HTR-8/SVneo (cell line): ENCODE results near the gene ASCC2.

Experiments used
- DNase-seq: peaks from one replicate; pipeline ENCODE4 v3.0.0; 2011; ENCODE audit warnings: low spot score, mixed read lengths; ENCODE audit not compliant: insufficient read length
- FAIRE-seq: peaks from 2 replicates; lab custom pipeline; 2011; peaks lifted over from hg19 to GRCh38; lab: Jason Lieb, UNC

ASCC2 gene

GRCh38 chr22:29824677-29825076 is 13.4 kb downstream of the ASCC2 start:
- DNase-seq (no peak), FAIRE-seq (no peak)

- FAIRE-seq = peak; percentile 67
- DNase-seq = peak; percentile 41
Observed at GRCh38 chr22:29821291-29822016, 16.6 kb downstream of the ASCC2 start.

- FAIRE-seq (no peak), DNase-seq (no peak)
Observed at GRCh38 chr22:29820961-29821290, 17.1 kb downstream of the ASCC2 start.

- no peak for FAIRE-seq
- no peak for DNase-seq
Observed at GRCh38 chr22:29819501-29819900, 18.6 kb downstream of the ASCC2 start.

DNA sequence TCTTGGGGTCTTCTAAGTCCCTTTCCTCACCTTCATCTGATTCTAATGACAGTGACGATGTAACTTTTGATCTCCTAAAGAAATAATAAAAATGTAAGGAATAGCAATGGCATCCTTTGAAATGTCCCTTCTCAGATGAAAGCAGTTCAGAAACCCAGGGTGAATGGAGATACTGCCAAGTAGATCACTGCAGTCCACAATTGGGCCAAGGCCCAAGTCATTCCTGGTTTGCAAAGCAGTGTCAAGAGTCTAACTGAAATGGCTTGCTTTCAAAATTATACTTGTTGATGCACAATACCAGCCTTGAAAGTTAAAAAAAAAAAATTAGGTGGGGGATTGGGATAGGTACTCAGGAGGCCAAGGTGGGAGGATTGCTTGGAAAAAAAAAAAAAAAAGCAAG is 20.4 kb downstream of the ASCC2 start:
- DNase-seq = no peak
- no peak for FAIRE-seq

- DNase-seq (no peak), FAIRE-seq (no peak)
Observed at GRCh38 chr22:29816980-29817379, 21.1 kb downstream of the ASCC2 start.

DNA sequence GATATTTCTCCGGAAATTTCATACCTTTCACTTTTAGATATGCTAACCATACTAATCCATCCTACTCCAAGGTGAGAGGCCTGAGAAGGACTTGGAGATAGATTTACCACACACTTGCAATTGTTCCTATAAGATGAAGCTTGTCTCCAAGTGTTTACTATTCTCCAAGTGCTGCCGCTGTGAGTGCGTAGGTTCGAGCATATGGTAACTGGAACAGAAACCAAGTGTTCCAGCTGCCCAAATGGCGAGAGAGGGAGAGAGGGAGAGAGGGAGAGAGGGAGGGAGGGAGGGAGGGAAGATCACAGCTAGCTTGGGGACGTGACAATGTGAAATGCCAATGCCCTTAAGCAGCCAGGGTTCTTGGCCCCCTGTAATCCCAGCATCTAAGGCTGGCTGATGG is 21.5 kb downstream of the ASCC2 start:
- FAIRE-seq = no peak
- no peak for DNase-seq

- FAIRE-seq (no peak), DNase-seq (no peak)
Observed at GRCh38 chr22:29816128-29816527, 21.9 kb downstream of the ASCC2 start.

DNA sequence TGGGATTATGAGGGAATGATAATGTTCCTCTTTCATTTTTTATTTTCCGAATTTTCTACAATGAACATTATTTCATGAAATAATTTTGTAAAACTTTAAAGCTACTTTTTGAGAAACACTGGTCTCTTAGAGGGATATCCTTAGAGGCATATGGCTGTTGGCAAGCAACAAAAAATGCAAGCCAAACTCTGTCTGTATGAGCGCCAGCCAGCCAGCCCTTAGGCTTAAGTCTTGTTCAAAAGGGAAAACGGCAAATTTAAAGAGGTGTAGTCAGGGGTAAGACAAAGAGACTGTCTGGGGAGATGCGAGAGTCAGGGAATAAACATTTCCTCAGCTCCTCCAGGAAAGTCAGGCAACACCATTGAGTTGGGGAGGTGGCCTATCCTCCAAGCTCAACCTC is 22.5 kb downstream of the ASCC2 start:
- DNase-seq = no peak

DNA sequence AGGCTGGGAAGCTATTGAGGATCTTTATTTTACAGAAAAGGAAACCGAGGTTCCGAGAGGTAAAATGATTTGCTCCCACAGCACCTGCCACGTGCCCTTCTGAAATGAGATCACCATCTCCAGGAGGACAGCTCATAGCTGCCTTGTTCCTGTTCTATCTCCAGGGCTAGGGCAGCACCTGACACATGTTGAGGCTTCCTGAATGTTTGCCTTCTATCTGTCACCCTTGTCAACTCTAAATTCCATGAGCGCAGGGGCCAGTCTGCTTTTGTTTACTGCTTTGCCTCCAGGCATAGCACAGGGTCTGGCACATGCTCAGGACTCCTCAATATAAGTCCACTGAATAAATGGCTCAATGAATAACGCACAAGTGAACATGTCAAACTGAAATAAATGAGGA is 24.1 kb downstream of the ASCC2 start:
- no peak for DNase-seq
- no peak for FAIRE-seq

More for the DNA sequence above, 22.5 kb downstream of the ASCC2 start:
- no peak for FAIRE-seq

DNA sequence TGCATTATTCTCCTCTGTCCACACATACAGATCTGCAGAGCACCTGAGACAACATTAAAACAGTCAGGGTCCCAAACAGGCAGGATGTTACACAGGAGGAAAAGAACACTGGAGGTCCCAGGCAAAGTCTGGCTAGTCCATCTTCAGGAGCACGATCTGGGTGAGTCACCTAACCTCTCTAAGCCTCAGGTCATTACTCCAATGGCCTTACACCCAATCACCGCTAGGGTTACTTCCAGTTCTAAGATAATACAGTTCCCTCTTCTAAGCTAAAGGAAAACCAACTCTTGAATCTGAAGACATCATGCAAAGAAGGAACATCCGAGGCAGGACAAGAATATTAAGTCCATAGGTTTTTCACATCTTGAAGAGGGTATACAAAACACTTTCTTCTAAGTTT is 24.5 kb downstream of the ASCC2 start:
- no peak for DNase-seq
- no peak for FAIRE-seq

- DNase-seq (no peak), FAIRE-seq (no peak)
Observed at GRCh38 chr22:29813126-29813525, 24.9 kb downstream of the ASCC2 start.

GRCh38 chr22:29811377-29811776 is 26.7 kb downstream of the ASCC2 start:
- no peak for FAIRE-seq
- DNase-seq = no peak

- DNase-seq (no peak), FAIRE-seq (no peak)
Observed at GRCh38 chr22:29810216-29810615, 27.9 kb downstream of the ASCC2 start.

- DNase-seq (no peak), FAIRE-seq (no peak)
Observed at GRCh38 chr22:29806196-29806595, 31.9 kb downstream of the ASCC2 start.

DNA sequence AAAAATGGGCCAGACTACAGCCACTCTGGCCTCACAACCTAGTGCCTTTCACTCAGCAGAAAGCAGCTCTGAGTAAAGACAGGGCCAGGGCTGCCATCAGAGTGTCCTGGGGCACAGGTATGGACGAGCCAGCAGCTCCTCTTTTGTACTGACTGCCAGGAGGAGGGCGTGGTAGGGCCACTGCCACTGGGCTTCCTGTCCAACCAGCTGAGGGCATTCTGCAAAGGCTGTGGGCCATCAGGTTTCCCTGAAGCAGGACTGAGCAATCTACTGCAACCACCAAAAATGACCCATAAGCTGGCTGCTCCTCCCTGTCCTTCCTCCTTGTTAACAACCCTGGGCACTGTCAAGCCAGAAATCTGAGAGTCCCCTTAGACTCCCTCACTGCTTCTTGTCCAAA is 33.1 kb downstream of the ASCC2 start:
- FAIRE-seq (no peak), DNase-seq (no peak)

DNA sequence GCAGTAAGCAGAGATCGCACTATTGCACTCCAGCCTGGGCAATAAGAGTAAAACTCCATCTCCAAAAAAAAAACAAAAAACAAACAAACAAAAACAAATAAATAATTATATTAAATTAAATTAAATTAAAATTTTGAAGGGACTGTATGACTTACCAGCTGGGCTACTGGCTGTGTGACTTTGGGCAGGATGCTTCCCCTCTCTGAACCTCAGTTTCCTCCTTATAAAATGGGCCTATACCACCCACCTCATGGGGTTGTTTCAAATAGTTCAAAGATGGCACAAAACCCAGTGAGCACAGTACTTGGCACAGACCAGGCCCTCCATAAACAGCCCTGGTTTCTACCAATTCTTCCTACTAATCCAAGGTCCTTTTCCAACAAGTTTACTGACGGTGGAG is 34.9 kb downstream of the ASCC2 start:
- no peak for FAIRE-seq
- DNase-seq = no peak

DNA sequence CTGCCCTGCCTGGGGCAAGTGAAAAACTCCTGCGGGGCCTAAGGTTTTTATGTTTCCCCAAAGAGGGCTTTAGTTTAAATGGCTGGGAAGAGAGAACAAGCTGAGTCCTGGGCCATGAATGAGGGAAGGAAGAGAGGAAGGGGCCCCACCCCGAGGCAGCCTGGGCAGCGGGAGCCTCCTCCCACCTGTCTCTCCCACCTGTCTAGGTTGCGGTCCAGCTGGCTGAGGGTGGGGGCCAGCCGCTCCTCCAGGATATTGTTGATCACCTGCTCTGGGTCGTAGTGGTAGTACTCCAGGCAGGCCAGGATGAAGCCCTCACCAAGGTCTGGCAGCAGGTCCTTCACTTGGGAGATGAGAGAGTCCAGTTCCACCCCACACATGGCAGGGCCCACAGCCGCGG is 36.3 kb downstream of the ASCC2 start:
- FAIRE-seq (no peak), DNase-seq (no peak)

DNA sequence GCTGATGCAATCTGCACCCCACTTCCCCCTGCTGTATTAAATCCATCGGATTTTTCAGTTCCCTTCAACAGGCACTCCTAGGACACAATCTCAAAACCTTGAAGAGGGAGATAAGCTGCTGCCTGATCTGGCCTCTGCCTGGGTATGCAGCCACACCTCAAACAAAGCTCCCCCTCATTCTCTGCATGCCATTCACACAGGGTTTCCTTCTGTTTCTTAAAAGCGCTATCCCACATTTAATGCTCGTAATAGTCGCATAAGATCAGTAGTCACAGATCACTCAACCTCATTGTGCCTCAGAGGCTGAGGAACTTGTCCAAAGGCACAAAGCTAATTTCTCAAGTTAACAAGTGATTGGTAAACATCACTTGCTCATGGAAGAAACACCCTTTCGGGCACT is 36.9 kb downstream of the ASCC2 start:
- no peak for FAIRE-seq
- no peak for DNase-seq

- DNase-seq (peak; percentile 89), FAIRE-seq (peak; percentile 57)
Observed at GRCh38 chr22:29799217-29799680, 38.8 kb downstream of the ASCC2 start.

- FAIRE-seq = no peak
- DNase-seq = no peak
Observed at GRCh38 chr22:29798801-29799200, 39.3 kb downstream of the ASCC2 start.

DNA sequence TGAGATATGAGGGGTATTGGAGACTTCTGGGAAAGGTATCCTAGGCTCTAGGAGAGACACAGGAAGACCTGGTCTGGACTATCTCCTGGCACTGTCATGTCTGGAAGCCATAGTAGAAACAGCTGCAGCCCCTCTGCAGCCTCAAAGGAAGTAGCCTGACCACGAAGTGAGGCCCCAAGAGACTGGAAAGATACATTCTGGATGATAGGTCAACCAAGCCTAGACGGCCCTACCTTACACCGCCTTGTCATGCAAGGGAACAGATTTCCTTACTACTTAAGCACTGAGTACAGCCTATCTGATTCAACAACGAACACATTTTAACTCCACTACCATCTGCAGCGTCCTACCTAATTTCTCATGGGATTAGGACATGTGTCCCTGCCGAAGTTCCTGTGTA is 39.8 kb downstream of the ASCC2 start:
- no peak for DNase-seq
- FAIRE-seq = no peak

DNA sequence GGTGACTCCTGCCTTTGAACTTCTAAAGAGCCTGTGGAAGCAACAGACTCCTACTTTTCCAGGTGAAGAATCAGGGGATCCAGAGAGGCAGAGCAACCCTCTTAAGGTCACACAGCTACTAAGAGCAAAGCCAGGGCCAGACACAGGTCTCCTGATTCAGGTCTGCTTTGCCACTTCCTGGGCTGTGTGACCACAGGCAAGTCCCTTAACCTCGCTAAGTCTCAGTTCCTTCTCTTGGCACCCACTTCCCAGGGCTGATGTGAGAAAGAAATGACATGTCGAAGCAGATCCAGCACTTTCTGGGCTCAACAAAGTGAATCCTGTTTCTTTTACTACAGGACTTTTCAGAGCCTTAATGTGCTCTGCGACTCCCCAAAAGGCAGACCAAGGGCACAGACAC is 40.7 kb downstream of the ASCC2 start:
- DNase-seq (no peak), FAIRE-seq (no peak)
